GM08714 (cell line): ENCODE measurements around the gene RALGPS2.

Experiments
- H3K4me3 ChIP-seq: fragments of 200-500 bp; sonication (Bioruptor generic); 2 replicates; pipeline ENCODE4 v1.5.1; 2014; ENCODE audit warnings: mild to moderate bottlenecking, low read length, inconsistent platforms
- ZNF274 ChIP-seq: IDR thresholded peaks from 2 replicates; pipeline ENCODE4 v1.6.1; 2012; ENCODE audit warnings: mild to moderate bottlenecking, low read depth, low read length

RALGPS2 gene

GRCh38 chr1:178706432-178706831 is 18.6 kb upstream of the RALGPS2 start:
- no peak overlapping the region for H3K4me3 ChIP-seq
- TF ChIP-seq ZNF274 = no peak

GRCh38 chr1:178713259-178713658 is 11.8 kb upstream of the RALGPS2 start:
- TF ChIP-seq ZNF274 = no peak
- H3K4me3 ChIP-seq = no peak overlapping the region

GRCh38 chr1:178714453-178714852 is 10.6 kb upstream of the RALGPS2 start:
- no peak overlapping the region for H3K4me3 ChIP-seq
- no peak for TF ChIP-seq ZNF274

- no peak for TF ChIP-seq ZNF274
- H3K4me3 ChIP-seq = no peak overlapping the region
These were observed 8.9 kb upstream of the RALGPS2 start for GRCh38 chr1:178716111-178716510.

- no peak for TF ChIP-seq ZNF274
- no peak overlapping the region for H3K4me3 ChIP-seq
These were observed 6.5 kb upstream of the RALGPS2 start for GRCh38 chr1:178718520-178718919.

GRCh38 chr1:178723546-178723945 is 1.5 kb upstream of the RALGPS2 start:
- no peak for TF ChIP-seq ZNF274
- no peak overlapping the region for H3K4me3 ChIP-seq

- H3K4me3 ChIP-seq = peak overlapping the region; percentile 93; the same call in 1 of the 2 replicates
- no peak for TF ChIP-seq ZNF274
These were observed 692 bp upstream of the RALGPS2 start for GRCh38 chr1:178724376-178724727.

GRCh38 chr1:178725466-178726086 is 532 bp downstream of the RALGPS2 start:
- H3K4me3 ChIP-seq = peak overlapping the region; percentile 93
- no peak for TF ChIP-seq ZNF274

GRCh38 chr1:178726087-178726517 is 1.1 kb downstream of the RALGPS2 start:
- TF ChIP-seq ZNF274 = no peak

GRCh38 chr1:178726545-178726944 is 1.5 kb downstream of the RALGPS2 start:
- no peak for TF ChIP-seq ZNF274
- peak overlapping the region; percentile 93; the same call in 1 of the 2 replicates for H3K4me3 ChIP-seq

More at GRCh38 chr1:178726087-178726517, 1.1 kb downstream of the RALGPS2 start:
- H3K4me3 ChIP-seq = peak overlapping the region; percentile 93

GRCh38 chr1:178727014-178727895 is 2.2 kb downstream of the RALGPS2 start:
- TF ChIP-seq ZNF274 = no peak
- H3K4me3 ChIP-seq = peak overlapping the region; percentile 54

GRCh38 chr1:178733972-178734371 is 8.9 kb downstream of the RALGPS2 start:
- TF ChIP-seq ZNF274 = no peak

GRCh38 chr1:178738780-178739179 is 13.7 kb downstream of the RALGPS2 start:
- no peak overlapping the region for H3K4me3 ChIP-seq
- no peak for TF ChIP-seq ZNF274

More at GRCh38 chr1:178733972-178734371, 8.9 kb downstream of the RALGPS2 start:
- H3K4me3 ChIP-seq = no peak overlapping the region

- TF ChIP-seq ZNF274 = no peak
- no peak overlapping the region for H3K4me3 ChIP-seq
These were observed 14.4 kb downstream of the RALGPS2 start for GRCh38 chr1:178739285-178740045.
